Measurements from ENCODE around the gene DPH2. TPM values are rescaled to one million over a fixed set of nuclear protein-coding genes. Genes with fewer than 3 reads are reported as not detected.

Gene DPH2
- total and polyA plus RNA-seq, 10 of the 15 experiments (the other 5 are each of a cell fraction or from before 2014, with no cell fraction given): 13.1 to 82.9 (median 52.0) TPM

GRCh38 chr1:43934101-43934985 lies 35.5 kb upstream of the DPH2 start (continued):
- TF ChIP-seq ZNF622 (IDR thresholded peaks at IDR 0.05) (no peak), NRF1 (conservative IDR thresholded peaks at IDR 0.05; ENCODE audit: low read depth, low read length) (no peak), BCL3 (IDR thresholded peaks at IDR 0.05; ENCODE audit: borderline replicate concordance, insufficient read depth, low read depth, low read length, poor library complexity, severe bottlenecking) (no peak), ZZZ3 (IDR thresholded peaks at IDR 0.05; ENCODE audit: control insufficient read depth, insufficient read length, low read depth) (no peak), NR2C2 (IDR thresholded peaks at IDR 0.05; ENCODE audit: borderline replicate concordance, control insufficient read depth, insufficient read length, low read depth) (no peak), KLF5 (IDR thresholded peaks at IDR 0.05; ENCODE audit: partially characterized antibody) (no peak), NFYA (IDR thresholded peaks at IDR 0.05; ENCODE audit: borderline replicate concordance, low read depth, low read length) (no peak), FOS (IDR thresholded peaks at IDR 0.05; ENCODE audit: borderline replicate concordance, extremely low read depth, insufficient read length) (no peak), GATAD2B (conservative IDR thresholded peaks at IDR 0.05; ENCODE audit: low read depth) (no peak), CTCF (IDR thresholded peaks at IDR 0.05 in 2 of 3, conservative IDR thresholded peaks at IDR 0.05 in 1 of 3; ENCODE audit: control insufficient read depth in 2 of 3, extremely low read depth in 1 of 3, insufficient read depth in 1 of 3, low read depth in 3 of 3, low read length in 3 of 3) (peak; percentile 84 to 92 (median 85)), ASH2L (IDR thresholded peaks at IDR 0.05; ENCODE audit: borderline replicate concordance, low read depth) (no peak), CBFB (IDR thresholded peaks at IDR 0.05; ENCODE audit: low read depth) (no peak), MTA2 (IDR thresholded peaks at IDR 0.05; ENCODE audit: low read depth) (no peak), KAT2A (conservative IDR thresholded peaks at IDR 0.05; ENCODE audit: control insufficient read depth, low read depth, low read length) (no peak), PML (IDR thresholded peaks at IDR 0.05; ENCODE audit: low read length) (no peak), SPI1 (IDR thresholded peaks at IDR 0.05; ENCODE audit: borderline replicate concordance, insufficient read depth, low read depth, low read length) (no peak), HDGF (IDR thresholded peaks at IDR 0.05) (no peak), POLR2A (IDR thresholded peaks at IDR 0.05; ENCODE audit: low read depth, low read length) (no peak), HDAC6 (IDR thresholded peaks at IDR 0.05; ENCODE audit: unreplicated experiment) (no peak), PKNOX1 (IDR thresholded peaks at IDR 0.05) (0 out of 2 replicates have a peak, but pooled peaks have one; percentile 4), ZBTB11 (CRISPR knock-in tag; IDR thresholded peaks at IDR 0.05) (no peak), SMAD5 (IDR thresholded peaks at IDR 0.05; ENCODE audit: low read depth) (no peak), TCF12 (IDR thresholded peaks at IDR 0.05; ENCODE audit: low read depth, low read length) (no peak)

Measured in GM12878 (cell line).